Stimulated activated naive CD8-positive, alpha-beta T cell treated with anti-CD3 and anti-CD28 coated beads, Interleukin-15, Interleukin-2, amounts not matched to agents 100 U/mL and 50 U/mL, for 24 hours (primary cell): ENCODE data around the gene OTOA.
"Not testable (repeated sequence)": the region's sequence is repeated elsewhere in the genome, so short reads cannot be mapped to it uniquely, and the experiment has no call there.

Experiments
- ATAC-seq: fragments of 150-1000 bp; cut with Tn5 transposase; one replicate; pipeline ENCODE4 v1.10.0; 2021
- DNase-seq: peaks from one replicate; pipeline ENCODE4 v3.0.0; 2021

Gene OTOA

GRCh38 chr16:21641916-21642315 is 21.9 kb upstream of the OTOA start:
- no peak for ATAC-seq

GRCh38 chr16:21642861-21643260 is 20.9 kb upstream of the OTOA start:
- ATAC-seq, result no peak
- DNase-seq, result no peak

More at GRCh38 chr16:21641916-21642315, 21.9 kb upstream of the OTOA start:
- no peak for DNase-seq

- ATAC-seq (no peak), DNase-seq (no peak)
Observed at GRCh38 chr16:21643785-21644184, 20.0 kb upstream of the OTOA start.

- DNase-seq, result no peak
- no peak for ATAC-seq
Observed at GRCh38 chr16:21644674-21645073, 19.1 kb upstream of the OTOA start.

- peak; percentile 34 for DNase-seq
Observed at GRCh38 chr16:21645261-21645721, 18.5 kb upstream of the OTOA start.

GRCh38 chr16:21646091-21646490 is 17.7 kb upstream of the OTOA start:
- DNase-seq (no peak), ATAC-seq (no peak)

More at GRCh38 chr16:21645261-21645721, 18.5 kb upstream of the OTOA start:
- peak; percentile 45 for ATAC-seq

- ATAC-seq (peak; percentile 95), DNase-seq (peak; percentile 74)
Observed at GRCh38 chr16:21646721-21647561, 16.8 kb upstream of the OTOA start.

GRCh38 chr16:21647562-21648164 is 16.1 kb upstream of the OTOA start:
- no peak for DNase-seq
- no peak for ATAC-seq

GRCh38 chr16:21649826-21650406 is 13.9 kb upstream of the OTOA start:
- DNase-seq, ATAC-seq: not testable (repeated sequence)

GRCh38 chr16:21650521-21650920 is 13.2 kb upstream of the OTOA start:
- DNase-seq, result no peak

GRCh38 chr16:21651515-21651914 is 12.3 kb upstream of the OTOA start:
- DNase-seq, result no peak
- ATAC-seq, result no peak

More at GRCh38 chr16:21650521-21650920, 13.2 kb upstream of the OTOA start:
- no peak for ATAC-seq

- DNase-seq (no peak), ATAC-seq (no peak)
Observed at GRCh38 chr16:21652453-21652852, 11.3 kb upstream of the OTOA start, which contains the start of gene IGSF6. IGSF6 (minus strand) TSS chr16:21652608; CDS start chr16:21652598, 10 bp downstream.

- ATAC-seq (no peak), DNase-seq (no peak)
Observed at GRCh38 chr16:21653571-21653970, 10.2 kb upstream of the OTOA start.

- no peak for DNase-seq
Observed at GRCh38 chr16:21654466-21654865, 9.3 kb upstream of the OTOA start.

GRCh38 chr16:21654881-21655280 is 8.9 kb upstream of the OTOA start:
- ATAC-seq (no peak), DNase-seq (no peak)

More at GRCh38 chr16:21654466-21654865, 9.3 kb upstream of the OTOA start:
- no peak for ATAC-seq

GRCh38 chr16:21656795-21657768 is 6.7 kb upstream of the OTOA start:
- ATAC-seq, result no peak

GRCh38 chr16:21659124-21659523 is 4.6 kb upstream of the OTOA start:
- ATAC-seq (no peak), DNase-seq (no peak)

More at GRCh38 chr16:21656795-21657768, 6.7 kb upstream of the OTOA start:
- DNase-seq, result no peak

- no peak for DNase-seq
- no peak for ATAC-seq
Observed at GRCh38 chr16:21664801-21665492, 1.2 kb downstream of the OTOA start.

- DNase-seq (no peak), ATAC-seq (no peak)
Observed at GRCh38 chr16:21666772-21667171, 3.0 kb downstream of the OTOA start.

- no peak for ATAC-seq
Observed at GRCh38 chr16:21667575-21667974, 3.8 kb downstream of the OTOA start.

GRCh38 chr16:21673469-21673868 is 9.7 kb downstream of the OTOA start:
- no peak for DNase-seq
- no peak for ATAC-seq

More at GRCh38 chr16:21667575-21667974, 3.8 kb downstream of the OTOA start:
- no peak for DNase-seq
